ENCODE data around the gene YTHDF2.

Gene YTHDF2

DNA sequence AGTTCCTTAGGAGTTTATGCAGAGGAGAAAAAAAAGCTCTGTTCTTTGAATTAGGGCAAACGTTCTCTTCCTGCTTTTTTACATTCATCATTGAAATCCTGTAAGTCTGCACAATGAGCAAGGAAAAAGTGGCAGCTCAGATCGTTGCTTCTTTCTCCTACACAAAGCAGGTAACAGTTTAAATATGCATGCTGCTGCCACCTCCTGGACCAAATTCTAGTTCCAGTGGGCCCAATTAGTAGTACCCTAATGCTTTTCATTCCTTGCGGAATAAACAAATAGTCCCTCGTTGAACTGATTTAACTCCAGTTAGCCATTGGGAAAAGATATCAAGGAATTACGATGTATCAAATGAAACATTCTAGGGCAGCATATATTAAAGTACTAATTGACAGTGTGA, 20.1 kb downstream of the YTHDF2 start:
- TF ChIP-seq, protein P1, sequence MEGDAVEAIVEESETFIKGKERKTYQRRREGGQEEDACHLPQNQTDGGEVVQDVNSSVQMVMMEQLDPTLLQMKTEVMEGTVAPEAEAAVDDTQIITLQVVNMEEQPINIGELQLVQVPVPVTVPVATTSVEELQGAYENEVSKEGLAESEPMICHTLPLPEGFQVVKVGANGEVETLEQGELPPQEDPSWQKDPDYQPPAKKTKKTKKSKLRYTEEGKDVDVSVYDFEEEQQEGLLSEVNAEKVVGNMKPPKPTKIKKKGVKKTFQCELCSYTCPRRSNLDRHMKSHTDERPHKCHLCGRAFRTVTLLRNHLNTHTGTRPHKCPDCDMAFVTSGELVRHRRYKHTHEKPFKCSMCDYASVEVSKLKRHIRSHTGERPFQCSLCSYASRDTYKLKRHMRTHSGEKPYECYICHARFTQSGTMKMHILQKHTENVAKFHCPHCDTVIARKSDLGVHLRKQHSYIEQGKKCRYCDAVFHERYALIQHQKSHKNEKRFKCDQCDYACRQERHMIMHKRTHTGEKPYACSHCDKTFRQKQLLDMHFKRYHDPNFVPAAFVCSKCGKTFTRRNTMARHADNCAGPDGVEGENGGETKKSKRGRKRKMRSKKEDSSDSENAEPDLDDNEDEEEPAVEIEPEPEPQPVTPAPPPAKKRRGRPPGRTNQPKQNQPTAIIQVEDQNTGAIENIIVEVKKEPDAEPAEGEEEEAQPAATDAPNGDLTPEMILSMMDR (conservative IDR thresholded peaks at IDR 0.05; ENCODE audit: low read depth, low read length), result no peak
- Histone ChIP-seq H4K20me1 (ENCODE audit: insufficient read depth) (peaks cover 58% of the 10 kb centered on the region), H3K4me2 (no peak overlapping the region), H3K9ac (no peak overlapping the region), H3K4me3 (IDR thresholded peaks at IDR 0.05; ENCODE audit: insufficient read depth, low read depth, low read length) (no peak overlapping the region), H3K36me3 (ENCODE audit: insufficient read depth) (peaks cover 16% of the 10 kb centered on the region), H3K27me3 (ENCODE audit: insufficient read depth, low read depth) (no peaks in the 10 kb centered on the region), H2AFZ (ENCODE audit: low read depth) (no peak overlapping the region), H3K27ac (no peak overlapping the region), H3K79me2 (ENCODE audit: insufficient read depth, low read depth) (peaks cover 100% of the 10 kb centered on the region), H3K4me1 (ENCODE audit: low read depth, poor library complexity, severe bottlenecking) (no peaks in the 10 kb centered on the region)

GRCh38 chr1:28758420-28758819, 21.7 kb downstream of the YTHDF2 start:
- Histone ChIP-seq H4K20me1 (ENCODE audit: insufficient read depth) (peaks cover 54% of the 10 kb centered on the region), H3K27me3 (ENCODE audit: insufficient read depth, low read depth) (no peaks in the 10 kb centered on the region), H3K27ac (no peak overlapping the region), H3K4me2 (no peak overlapping the region), H3K79me2 (ENCODE audit: insufficient read depth, low read depth) (peaks cover 100% of the 10 kb centered on the region), H3K9ac (no peak overlapping the region), H3K4me1 (ENCODE audit: low read depth, poor library complexity, severe bottlenecking) (no peaks in the 10 kb centered on the region), H3K4me3 (IDR thresholded peaks at IDR 0.05; ENCODE audit: insufficient read depth, low read depth, low read length) (no peak overlapping the region), H3K36me3 (ENCODE audit: insufficient read depth) (peaks cover 13% of the 10 kb centered on the region), H2AFZ (ENCODE audit: low read depth) (no peak overlapping the region)
- TF ChIP-seq, protein P1 (conservative IDR thresholded peaks at IDR 0.05; ENCODE audit: low read depth, low read length), result no peak

DNA sequence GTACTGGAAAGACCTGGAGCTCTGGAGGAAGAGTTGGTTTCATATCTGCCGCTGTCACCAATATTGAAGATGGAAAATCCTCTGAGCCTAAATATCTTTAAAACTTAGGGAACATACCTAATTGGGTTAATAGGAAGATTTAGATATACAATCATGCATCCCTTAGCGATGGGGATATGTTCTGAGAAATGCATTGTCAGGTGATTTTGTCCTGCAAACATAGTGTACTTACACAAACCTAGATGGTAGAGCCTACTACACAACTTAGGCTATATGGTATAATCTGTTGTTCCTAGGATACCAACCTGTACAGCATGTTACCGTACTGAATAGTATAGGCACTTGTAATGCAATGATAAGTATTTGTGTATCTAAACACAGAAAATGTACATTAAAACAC, 22.5 kb downstream of the YTHDF2 start:
- Histone ChIP-seq H2AFZ (ENCODE audit: low read depth) (no peak overlapping the region), H3K27me3 (ENCODE audit: insufficient read depth, low read depth) (no peaks in the 10 kb centered on the region), H3K79me2 (ENCODE audit: insufficient read depth, low read depth) (peaks cover 95% of the 10 kb centered on the region), H4K20me1 (ENCODE audit: insufficient read depth) (peaks cover 46% of the 10 kb centered on the region), H3K4me2 (no peak overlapping the region), H3K4me3 (IDR thresholded peaks at IDR 0.05; ENCODE audit: insufficient read depth, low read depth, low read length) (no peak overlapping the region), H3K36me3 (ENCODE audit: insufficient read depth) (peaks cover 12% of the 10 kb centered on the region), H3K9ac (no peak overlapping the region), H3K4me1 (ENCODE audit: low read depth, poor library complexity, severe bottlenecking) (no peaks in the 10 kb centered on the region), H3K27ac (no peak overlapping the region)
- TF ChIP-seq, protein P1 (conservative IDR thresholded peaks at IDR 0.05; ENCODE audit: low read depth, low read length), result no peak

DNA sequence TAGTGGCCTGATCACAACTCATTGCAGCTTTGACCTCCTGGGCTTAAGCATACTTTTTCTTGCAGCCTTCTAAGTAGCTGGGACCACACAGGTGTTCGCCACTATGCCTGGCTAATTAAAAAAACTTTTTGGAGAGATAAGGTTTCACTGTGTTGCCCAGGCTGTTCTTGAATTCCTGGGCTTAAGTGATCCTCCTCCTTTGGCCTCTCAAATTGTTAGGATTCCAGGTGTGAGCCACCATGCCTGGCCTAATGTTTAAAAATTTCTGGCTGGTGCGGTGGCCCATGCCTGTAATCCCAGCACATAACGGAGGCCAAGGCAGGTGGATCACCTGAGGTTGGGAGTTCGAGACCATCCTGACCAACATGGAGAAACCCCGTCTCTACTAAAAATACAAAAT, 24.4 kb downstream of the YTHDF2 start:
- Histone ChIP-seq H3K27ac (no peak overlapping the region), H4K20me1 (ENCODE audit: insufficient read depth) (peaks cover 54% of the 10 kb centered on the region), H3K36me3 (ENCODE audit: insufficient read depth) (peaks cover 12% of the 10 kb centered on the region), H3K4me1 (ENCODE audit: low read depth, poor library complexity, severe bottlenecking) (no peaks in the 10 kb centered on the region), H2AFZ (ENCODE audit: low read depth) (no peak overlapping the region), H3K9ac (no peak overlapping the region), H3K4me2 (no peak overlapping the region), H3K4me3 (IDR thresholded peaks at IDR 0.05; ENCODE audit: insufficient read depth, low read depth, low read length) (no peak overlapping the region), H3K27me3 (ENCODE audit: insufficient read depth, low read depth) (no peaks in the 10 kb centered on the region), H3K79me2 (ENCODE audit: insufficient read depth, low read depth) (peaks cover 95% of the 10 kb centered on the region)
- TF ChIP-seq, protein P1 (conservative IDR thresholded peaks at IDR 0.05; ENCODE audit: low read depth, low read length), result no peak
